HG03378 (cell line): ENCODE measurements around the gene KIF26A.

Experiments used
- ATAC-seq: cut with Tn5 transposase; IDR thresholded peaks from one replicate; pipeline ENCODE4 v1.9.1; 2021; ENCODE audit warnings: mild to moderate bottlenecking, moderate library complexity; ENCODE audit not compliant: unreplicated experiment

The KIF26A gene

DNA sequence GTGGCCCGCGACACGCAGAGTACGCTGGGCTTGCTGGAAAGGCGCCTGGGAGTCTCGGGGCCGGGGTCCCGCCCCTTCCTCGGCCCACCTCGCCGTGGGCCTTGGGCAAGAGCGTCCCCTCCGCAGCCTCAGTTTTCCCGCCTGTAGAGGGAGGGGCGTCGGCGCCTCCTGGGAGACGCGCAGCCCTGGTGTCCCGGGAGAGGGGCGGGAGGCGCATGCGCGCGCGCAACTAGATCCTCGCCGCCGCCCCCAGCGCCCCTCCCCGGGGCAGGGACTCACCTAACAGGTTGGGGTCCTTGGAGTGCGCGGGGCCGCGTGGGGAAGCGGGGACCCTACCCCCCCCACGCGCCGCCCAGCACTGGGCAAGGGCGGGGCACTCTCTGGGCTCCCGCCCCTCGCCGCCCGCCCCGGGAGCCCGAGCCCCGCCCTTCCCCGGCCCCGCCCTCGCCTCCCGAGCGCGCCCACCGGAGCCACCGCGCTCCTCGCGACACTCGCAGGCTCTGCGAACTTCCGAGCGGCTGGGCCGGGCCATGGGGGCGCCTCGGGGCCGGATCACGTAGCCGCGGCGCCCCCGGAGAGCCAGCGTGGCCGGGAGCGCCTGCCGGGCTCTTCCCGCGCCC, at the start of gene KIF26A:
Gene KIF26A, plus strand, starts transcription at position 490 of the 620 bp plus-strand sequence. CDS start 136 bp downstream, outside the sequence.
- ATAC-seq = no peak

- no peak for ATAC-seq
These were observed 48.2 kb upstream of the KIF26A start for GRCh38 chr14:104090071-104090748.

DNA sequence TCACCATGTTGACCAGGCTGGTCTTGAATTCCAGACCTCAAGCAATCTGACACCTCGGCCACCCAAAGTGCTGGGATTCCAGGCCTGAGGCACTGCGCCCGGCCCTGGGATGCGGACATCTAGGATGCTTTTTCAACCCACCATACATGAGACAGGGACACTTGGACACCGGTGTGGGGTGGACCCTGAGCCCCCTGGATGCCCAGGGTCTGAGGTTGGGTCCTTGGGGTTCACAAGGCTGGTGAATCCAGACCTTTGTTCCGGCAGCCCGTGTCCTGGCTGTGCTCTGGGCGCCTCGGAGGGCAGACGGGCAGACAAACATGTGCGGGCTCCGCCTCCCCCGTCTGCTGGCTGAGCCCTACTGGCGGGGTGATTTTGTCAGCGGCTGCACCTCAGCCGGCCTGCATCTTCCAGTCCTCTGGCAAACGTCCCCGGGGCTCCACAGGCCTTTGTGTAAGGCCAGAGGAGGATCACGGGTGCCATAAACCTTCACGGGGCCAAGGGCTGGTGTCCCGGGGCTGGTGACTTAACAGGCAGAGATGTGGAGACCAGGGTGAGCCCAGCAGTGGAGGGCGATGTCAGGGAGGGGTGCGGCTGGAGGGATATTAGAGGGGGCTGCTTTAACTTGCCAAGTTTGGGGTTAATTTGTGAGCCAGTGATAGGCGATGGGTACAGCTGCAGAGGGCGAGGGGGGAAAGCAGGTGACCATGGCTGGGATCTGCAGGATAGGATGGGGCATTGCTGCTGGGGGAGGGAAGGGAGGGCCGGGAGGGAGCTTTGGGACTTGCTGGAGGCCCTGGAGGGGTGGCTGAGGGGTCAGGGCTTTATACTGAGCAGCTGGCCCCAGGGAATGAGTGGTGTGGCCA, 47.1 kb upstream of the KIF26A start:
- ATAC-seq = no peak

DNA sequence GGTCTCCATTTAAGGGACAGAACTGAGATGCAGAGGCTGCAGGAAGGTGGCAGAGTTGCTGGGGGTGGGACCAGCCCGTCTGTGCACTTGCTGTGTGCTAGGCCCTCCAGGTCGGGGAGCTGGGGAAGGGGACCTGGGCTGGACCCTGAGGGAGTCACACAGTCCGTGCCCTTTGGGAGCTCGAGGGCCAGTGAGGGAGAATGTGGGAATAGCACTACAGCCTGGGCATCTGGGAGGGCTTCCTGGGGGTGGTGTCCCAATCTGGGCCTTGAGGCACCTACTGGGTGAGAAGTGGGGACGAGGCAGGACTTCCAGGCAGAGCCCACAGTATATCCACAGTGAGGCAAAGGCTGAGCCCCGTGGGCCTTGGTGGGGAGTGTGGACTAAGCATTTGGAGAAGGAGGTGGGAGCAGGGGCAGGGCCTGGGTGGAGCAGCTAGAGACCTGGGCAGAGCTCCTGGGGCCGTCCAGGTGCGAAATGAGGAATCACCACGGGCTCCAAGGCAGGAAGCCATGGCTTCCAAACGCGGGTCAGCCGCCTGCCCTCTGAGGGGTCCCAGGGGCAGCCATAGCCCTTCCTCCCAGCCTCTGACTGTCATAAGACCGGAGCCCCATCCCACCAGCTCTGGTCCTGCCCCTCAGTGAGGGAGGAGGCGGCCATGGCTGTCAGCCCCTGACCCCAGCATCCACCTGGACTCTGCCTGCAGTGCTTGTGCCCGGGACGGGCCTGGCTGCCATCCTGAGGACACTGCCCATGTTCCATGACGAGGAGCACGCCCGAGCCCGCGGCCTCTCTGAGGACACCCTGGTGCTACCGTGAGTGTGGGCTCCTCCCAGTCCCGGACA, 46.2 kb upstream of the KIF26A start:
- no peak for ATAC-seq

GRCh38 chr14:104092931-104093365, 45.4 kb upstream of the KIF26A start:
- no peak for ATAC-seq

GRCh38 chr14:104093366-104094055, 44.9 kb upstream of the KIF26A start:
- ATAC-seq = no peak

GRCh38 chr14:104094056-104094708, 44.2 kb upstream of the KIF26A start:
- ATAC-seq = no peak

DNA sequence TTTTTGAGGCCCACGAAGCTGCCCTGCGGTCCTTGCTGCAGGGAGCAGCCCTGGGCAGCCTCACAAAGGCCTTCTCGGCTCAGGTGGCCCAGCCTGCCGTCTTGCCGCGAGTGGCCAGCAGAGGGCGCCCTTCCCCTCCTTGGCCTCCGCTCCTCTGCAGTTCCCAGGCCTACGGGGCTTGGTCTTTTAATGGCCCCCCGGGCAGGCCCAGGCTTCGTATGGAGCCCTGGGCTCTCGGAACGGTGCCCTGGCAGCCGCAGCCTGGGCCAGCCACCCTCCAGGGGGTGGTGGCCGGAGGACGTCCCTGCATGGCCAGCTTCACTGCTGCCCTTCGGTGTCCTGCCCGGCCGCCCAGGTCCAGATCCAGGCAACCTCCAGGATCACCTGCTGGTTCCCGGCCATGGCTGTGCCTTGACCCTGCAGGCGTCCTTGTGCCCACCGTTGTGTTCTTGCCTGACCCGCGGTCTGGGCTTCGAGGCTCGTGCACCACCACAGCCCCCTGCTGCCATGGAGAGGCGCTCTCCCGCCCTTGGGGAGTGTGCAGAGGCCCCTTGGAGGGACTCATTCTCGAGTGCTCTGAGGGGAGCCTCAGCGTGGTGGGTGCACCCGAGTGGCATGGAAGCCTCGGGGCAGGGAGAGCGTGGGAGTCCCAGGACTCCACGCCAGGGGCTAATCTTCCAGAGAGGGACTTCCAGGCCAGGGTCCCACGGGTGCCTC, 43.5 kb upstream of the KIF26A start:
- no peak for ATAC-seq

DNA sequence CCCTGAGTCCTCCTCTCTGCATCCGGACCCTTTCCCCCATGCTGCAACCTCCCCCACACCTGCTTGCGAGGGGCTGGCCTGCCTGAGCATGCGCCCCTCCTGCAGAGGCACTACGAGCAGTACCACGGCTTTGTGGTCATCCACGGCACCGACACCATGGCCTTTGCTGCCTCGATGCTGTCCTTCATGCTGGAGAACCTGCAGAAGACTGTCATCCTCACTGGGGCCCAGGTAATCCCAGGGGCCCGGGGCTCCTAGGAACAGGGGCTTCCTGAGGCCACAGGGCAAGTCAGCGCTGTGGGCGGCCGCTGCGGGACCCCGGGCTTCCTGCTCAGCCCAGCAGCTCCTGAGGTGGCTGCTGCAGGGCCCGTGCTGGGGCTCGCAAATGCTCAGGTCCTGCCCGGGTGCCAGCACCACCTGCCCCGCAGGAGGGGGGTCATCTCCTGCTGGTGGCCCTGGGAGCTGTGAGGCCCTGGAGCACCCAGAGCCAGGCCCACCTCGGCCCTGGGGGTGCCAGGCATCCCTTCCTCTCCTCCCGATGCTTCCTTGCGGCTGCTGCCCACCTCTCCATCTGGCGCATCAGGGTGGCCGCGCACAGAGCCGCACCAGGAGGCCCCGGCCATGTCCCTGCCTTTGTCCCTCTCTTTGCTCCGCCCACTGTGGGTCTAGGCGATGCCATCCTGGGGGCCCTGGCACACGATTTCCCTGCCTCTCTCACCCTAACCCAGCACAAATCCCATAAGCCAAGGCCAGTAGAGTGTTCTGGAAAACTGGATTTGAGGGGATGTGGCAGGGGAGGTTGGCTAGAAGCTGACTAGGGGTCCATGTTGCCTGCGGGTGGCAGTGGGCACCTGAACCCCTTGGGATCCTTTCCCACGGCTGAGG, 42.7 kb upstream of the KIF26A start:
- ATAC-seq = no peak

DNA sequence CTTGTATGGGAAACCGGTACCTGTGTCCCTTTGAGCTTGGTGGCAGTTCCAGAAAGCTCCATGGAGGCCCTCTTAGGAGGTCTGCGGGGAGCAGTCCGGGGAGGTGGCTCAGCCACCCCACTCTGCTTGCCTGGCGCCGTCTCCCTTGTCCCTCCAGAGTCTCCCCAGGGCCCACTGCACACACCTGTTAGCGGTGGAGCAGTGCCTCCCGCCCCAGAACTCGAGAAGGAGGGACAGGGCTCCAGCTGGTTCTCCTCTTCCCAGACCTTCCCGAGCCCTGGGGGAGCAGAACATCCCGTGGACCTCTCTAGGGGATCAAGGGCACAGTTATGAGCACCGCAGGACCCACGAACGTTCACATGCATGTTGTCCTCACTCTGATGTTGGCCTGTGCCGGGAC, 42.1 kb upstream of the KIF26A start:
- no peak for ATAC-seq

GRCh38 chr14:104096751-104097700, 41.4 kb upstream of the KIF26A start:
- no peak for ATAC-seq

DNA sequence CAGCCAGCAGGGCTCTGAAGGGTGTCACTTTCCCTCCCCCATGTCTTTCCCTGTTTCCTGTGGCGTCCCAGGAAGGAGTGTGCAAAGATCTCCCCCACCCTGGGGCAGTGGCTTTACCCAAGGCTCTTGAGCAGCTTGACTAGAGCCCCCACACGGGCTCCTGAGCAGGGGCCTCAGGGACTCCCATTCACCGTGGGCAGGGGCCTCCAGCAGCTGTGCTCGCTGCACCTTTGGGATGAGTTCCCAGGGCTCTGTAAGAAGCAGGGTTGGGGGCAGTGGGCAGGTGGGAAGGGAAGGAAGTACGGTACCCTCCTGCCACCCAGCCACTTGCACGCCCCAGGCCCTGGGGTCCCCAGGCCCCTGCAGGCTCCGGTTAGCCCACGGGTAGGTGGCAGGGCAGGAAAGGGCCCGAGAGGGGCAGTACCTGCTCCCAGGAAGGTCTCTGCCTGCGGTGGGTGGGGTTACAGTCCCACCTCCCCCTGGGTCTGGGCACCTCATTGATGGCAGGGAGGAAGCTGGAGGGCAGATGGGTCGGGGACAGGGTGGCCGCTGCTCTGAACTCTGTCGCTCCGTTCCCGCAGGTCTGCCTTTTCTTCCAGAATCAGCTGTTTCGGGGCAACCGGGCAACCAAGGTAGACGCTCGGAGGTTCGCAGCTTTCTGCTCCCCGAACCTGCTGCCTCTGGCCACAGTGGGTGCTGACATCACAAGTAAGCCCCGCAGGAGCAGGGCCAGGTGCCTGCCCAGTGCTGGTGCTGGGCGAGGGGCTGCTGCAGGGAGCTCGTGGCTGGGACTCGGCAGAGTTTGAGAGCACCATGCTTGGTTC, 39.9 kb upstream of the KIF26A start:
- ATAC-seq = no peak

GRCh38 chr14:104099096-104100041, 39.0 kb upstream of the KIF26A start:
- no peak for ATAC-seq

- ATAC-seq = no peak
These were observed 38.0 kb upstream of the KIF26A start for GRCh38 chr14:104100171-104101085.
